Activated naive CD8-positive, alpha-beta T cell treated with anti-CD3 and anti-CD28 coated beads, Interleukin-2, amount 10 ng/mL, durations not matched to agents 7 days and 5 days (primary cell): ENCODE data around the gene SLC15A4. TPM values are rescaled to one million over a fixed set of nuclear protein-coding genes. Genes with fewer than 3 reads are reported as not detected.

Experiments
- ATAC-seq: fragments of 150-1000 bp; cut with Tn5 transposase; one replicate; pipeline ENCODE4 v1.10.0; 2021; ENCODE audit warnings: low read depth, moderate library complexity
- POLR2A ChIA-PET: fragments of 350-600 bp; sonication (Branson Sonifier 250); formaldehyde crosslinking; loops from one replicate; lab custom pipeline; 2021; ENCODE audit warnings: antibody characterized with exemption; lab: Charles Lee
- DNase-seq: peaks from one replicate; pipeline ENCODE4 v3.0.0; 2021
- H3K27ac Mint-ChIP-seq: one replicate; pipeline ENCODE4 v1.8.0; 2022; ENCODE audit warnings: mild to moderate bottlenecking, mixed read lengths
- H3K27me3 Mint-ChIP-seq: one replicate; pipeline ENCODE4 v1.8.0; 2022; ENCODE audit warnings: mild to moderate bottlenecking, moderate library complexity, mixed read lengths
- H3K36me3 Mint-ChIP-seq: one replicate; pipeline ENCODE4 v1.8.0; 2021; ENCODE audit warnings: mild to moderate bottlenecking, mixed read lengths
- H3K4me1 Mint-ChIP-seq: one replicate; pipeline ENCODE4 v1.8.0; 2021; ENCODE audit warnings: mixed read lengths
- H3K4me3 Mint-ChIP-seq: one replicate; pipeline ENCODE4 v1.8.0; 2022; ENCODE audit warnings: mild to moderate bottlenecking, moderate library complexity, mixed read lengths
- H3K9me3 Mint-ChIP-seq: one replicate; pipeline ENCODE4 v1.8.0; 2021; ENCODE audit warnings: mixed read lengths
- total RNA-seq, 2 experiments: library from RNA; stranded (reverse); gene quantifications; one replicate each; pipeline ENCODE4 v1.2.3, GENCODE V29; 2021

The SLC15A4 gene
- total RNA-seq, 2 experiments from 2014 or later, result 21.4 to 25.8 TPM

DNA sequence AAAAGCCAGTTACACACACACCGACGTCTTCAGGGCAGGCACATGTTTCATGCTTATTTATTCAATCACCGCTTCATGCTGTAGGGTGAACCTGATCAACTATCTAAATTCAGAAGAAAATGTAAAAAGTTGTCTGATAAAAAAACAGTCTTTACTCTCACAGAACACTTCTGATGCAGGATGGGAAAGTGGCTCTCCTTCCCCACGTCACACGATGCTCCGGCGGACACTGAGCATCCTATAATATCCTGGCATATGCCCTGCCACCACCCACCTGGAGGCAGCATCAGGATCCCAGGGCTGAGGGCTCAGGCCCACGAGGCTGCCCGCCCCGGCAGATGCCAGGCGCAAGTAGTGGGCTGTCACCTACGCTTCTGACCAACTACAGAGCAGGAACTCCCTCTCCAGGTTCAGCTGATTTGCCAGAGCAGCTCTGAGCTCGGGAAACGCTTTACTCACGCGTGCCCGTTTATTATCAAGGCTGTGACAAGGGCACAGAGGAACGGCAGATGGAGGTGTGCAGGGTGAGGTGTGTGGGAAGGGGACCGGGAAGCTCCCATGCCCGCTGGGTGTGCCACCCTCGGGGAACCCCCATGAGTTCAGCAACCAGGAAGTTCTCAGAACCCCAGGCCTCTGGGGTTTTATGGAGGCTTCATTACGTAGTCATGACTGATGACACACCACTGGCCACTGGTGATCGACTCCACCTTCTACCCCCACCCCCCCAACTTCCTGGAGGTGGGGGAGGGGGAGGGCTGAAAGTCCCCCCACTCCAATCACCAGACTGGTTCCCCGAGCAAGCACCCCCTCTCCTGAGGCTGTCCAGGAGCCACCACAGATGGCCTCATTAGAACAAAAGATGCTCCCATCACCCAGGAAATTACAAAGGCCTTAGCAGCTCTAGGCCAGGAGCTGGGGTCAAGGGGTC lies 32.1 kb downstream of the SLC15A4 start:
- POLR2A ChIA-PET, result no interaction called here
- no peak overlapping the region for H3K27ac Mint-ChIP-seq
- H3K4me1 Mint-ChIP-seq, result peaks cover 23% of the 10 kb centered on the region
- no peaks in the 10 kb centered on the region for H3K27me3 Mint-ChIP-seq
- no peaks in the 10 kb centered on the region for H3K9me3 Mint-ChIP-seq
- H3K4me3 Mint-ChIP-seq, result no peak overlapping the region
- DNase-seq (no peak), ATAC-seq (peak; percentile 44)
- peaks cover 23% of the 10 kb centered on the region for H3K36me3 Mint-ChIP-seq

DNA sequence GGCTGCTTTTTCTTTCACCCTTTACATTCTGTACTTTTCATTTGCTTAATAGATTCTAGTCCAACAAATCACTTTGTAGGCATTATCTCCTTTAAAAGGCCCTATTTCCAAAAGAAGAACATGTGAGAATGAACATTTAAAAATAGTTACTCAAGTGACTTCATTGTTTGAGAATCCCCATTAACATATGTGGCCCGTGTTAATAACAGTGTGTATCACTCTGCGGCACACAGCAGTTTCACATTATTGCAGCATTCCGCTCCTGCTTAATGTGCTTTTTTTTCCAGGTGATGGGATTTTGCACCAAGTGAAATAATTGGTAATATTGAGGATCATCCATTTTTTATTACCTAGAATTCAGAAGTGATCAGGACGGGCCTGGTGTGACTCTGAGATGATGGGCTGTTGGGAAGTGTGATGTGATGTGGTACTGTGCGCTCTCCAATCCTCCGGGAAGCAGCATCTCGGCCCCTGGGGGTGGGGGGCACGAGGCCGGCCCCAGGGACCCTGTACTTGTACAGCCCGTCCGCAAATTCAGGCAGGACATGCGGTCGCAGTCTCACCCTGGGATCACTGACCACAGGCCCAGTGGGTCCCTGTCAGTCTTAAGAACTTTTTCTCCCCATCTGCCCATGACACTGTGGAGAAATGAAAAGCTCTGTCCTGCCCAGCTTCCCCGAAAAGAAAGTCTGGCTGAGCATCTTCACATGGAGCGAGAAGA lies 32.9 kb downstream of the SLC15A4 start:
- H3K27ac Mint-ChIP-seq, result no peak overlapping the region

GRCh38 chr12:128790221-128790620 lies 33.5 kb downstream of the SLC15A4 start:
- no peak overlapping the region for H3K4me3 Mint-ChIP-seq
- peaks cover 19% of the 10 kb centered on the region for H3K36me3 Mint-ChIP-seq
- no peak for DNase-seq
- H3K9me3 Mint-ChIP-seq, result no peaks in the 10 kb centered on the region
- H3K27me3 Mint-ChIP-seq, result no peaks in the 10 kb centered on the region
- ATAC-seq, result no peak
- H3K4me1 Mint-ChIP-seq, result peaks cover 17% of the 10 kb centered on the region
- no peak overlapping the region for H3K27ac Mint-ChIP-seq
- POLR2A ChIA-PET, result no interaction called here

More for the DNA sequence above, 32.9 kb downstream of the SLC15A4 start:
- POLR2A ChIA-PET, result no interaction called here
- Mint-ChIP-seq H3K9me3 (no peaks in the 10 kb centered on the region), H3K4me3 (no peak overlapping the region), H3K27me3 (no peaks in the 10 kb centered on the region), H3K36me3 (peaks cover 19% of the 10 kb centered on the region), H3K4me1 (peaks cover 23% of the 10 kb centered on the region)
- DNase-seq (no peak), ATAC-seq (no peak)

DNA sequence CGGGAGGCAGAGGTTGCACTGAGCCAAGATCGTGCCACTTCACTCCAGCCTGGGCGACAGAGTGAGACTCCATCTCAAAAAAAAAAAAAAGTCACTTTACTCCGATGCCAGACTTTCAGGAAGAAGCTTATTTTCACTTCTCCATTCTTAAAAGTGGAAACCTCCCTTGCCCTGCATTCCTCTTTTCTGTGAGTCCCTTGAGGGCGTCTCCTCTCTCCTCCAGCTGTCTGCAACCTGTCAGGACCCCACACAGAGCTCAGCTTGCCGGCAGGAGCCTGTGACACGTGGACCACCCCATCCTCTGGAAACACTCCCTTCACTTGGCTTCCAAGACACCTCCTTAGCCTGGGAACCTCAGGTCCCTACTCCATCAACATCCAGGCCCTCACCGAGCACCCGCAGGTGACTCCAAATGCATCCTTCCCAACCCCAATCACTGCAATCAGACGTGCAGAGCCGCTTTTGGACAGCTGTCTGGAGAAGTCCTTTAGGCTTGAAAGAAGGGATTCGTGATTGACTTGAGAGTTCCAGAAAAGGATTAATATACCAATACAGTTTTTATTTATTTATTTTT lies 34.3 kb downstream of the SLC15A4 start:
- no peak for DNase-seq
- peaks cover 10% of the 10 kb centered on the region for H3K4me1 Mint-ChIP-seq
- no peaks in the 10 kb centered on the region for H3K27me3 Mint-ChIP-seq
- H3K9me3 Mint-ChIP-seq, result no peaks in the 10 kb centered on the region
- H3K36me3 Mint-ChIP-seq, result peaks cover 13% of the 10 kb centered on the region
- H3K27ac Mint-ChIP-seq, result no peak overlapping the region
- no peak for ATAC-seq
- H3K4me3 Mint-ChIP-seq, result no peak overlapping the region
- POLR2A ChIA-PET, result no interaction called here

DNA sequence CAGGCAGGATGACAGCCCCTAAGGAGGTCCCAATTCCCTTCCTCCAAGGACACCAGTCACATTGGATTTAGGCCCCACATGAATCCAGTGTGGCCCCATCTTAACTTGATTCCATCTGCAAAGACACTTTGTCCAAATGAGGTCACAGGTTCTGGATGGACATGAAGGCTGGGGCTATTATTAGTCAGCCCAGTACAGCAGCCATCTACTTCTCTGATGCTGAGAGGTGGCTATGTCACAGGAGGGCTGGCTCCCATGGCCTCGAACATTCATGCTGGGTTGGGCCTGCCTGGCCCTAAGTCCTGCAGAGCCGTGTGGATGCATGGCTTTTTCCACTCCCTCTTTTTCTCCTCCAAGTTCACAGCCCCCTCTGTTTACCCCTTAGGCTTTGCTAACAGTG lies 35.9 kb downstream of the SLC15A4 start:
- ATAC-seq (no peak), DNase-seq (no peak)
- no peaks in the 10 kb centered on the region for H3K27me3 Mint-ChIP-seq
- H3K36me3 Mint-ChIP-seq, result peaks cover 5% of the 10 kb centered on the region
- H3K27ac Mint-ChIP-seq, result no peak overlapping the region
- H3K9me3 Mint-ChIP-seq, result no peaks in the 10 kb centered on the region
- no peak overlapping the region for H3K4me3 Mint-ChIP-seq
- peaks cover 10% of the 10 kb centered on the region for H3K4me1 Mint-ChIP-seq
- POLR2A ChIA-PET, result no interaction called here

DNA sequence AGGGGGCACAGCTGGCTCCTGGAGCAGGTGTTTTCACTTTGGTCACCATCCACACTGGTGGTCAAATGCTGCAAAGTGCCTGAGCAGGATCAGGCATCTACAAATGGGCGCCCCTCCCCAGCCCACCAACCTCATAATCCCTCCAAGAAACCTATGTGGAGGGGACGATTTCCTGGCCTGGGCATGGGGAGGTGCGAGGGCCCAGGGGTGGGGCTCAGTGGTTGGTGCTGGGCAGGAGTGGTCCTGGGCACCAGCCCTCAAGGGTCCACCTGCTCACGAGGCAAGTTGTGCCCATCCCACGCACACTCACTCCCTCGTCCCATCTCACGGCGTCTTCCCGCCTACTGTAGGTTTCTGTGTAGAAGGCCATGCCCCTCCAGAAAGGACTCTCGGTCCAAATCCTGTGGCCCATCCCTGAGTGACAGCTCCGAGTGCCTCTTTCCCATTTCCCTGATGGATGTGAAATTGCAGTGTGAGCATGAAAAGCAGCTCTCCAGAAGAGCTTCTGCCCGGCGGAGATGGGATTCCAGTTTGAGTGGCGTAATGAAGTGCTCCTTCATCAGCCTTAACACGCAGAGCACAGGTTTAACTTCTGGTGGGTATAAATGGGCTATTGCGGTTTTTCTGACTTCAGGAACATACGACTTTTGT lies 36.9 kb downstream of the SLC15A4 start:
- no peaks in the 10 kb centered on the region for H3K27me3 Mint-ChIP-seq
- H3K4me3 Mint-ChIP-seq, result no peak overlapping the region
- no peaks in the 10 kb centered on the region for H3K9me3 Mint-ChIP-seq
- POLR2A ChIA-PET, result no interaction called here
- ATAC-seq (no peak), DNase-seq (no peak)
- H3K36me3 Mint-ChIP-seq, result no peaks in the 10 kb centered on the region
- no peak overlapping the region for H3K27ac Mint-ChIP-seq
- peaks cover 5% of the 10 kb centered on the region for H3K4me1 Mint-ChIP-seq

DNA sequence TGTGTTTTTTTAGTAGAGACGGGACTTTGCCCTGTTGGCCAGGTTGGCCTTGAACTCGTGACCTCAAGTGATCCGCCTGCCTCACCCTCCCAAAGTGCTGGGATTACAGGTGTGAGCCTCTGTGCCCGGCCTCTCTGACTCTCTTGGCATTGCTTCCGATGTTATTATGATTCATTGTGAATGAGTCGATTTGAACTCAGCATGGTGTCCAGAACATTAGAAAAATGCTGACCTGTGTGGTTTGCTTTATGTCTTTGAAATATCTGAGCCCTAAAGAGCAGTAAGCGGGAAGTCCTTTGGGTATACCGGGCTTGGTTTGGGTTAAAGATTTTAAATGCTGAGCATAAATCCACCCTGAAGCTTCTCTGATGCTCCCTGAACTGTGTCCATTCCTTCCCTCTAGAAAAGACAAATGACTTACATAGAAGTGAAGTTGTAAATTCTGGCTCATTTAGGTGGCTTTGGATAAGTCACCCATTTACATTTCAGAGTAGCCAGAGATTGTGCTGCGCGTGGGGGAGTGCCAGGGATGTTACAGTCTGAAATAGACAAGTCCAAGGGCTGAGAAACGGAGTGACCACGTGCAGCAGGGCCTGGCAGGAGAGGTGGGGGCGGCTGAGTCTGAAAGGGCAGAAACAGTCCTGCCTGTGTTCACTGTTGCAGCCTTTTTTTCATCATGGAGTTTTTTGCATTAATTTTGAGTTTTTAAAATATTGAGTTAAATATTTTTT lies 39.6 kb downstream of the SLC15A4 start:
- Mint-ChIP-seq H3K36me3 (no peaks in the 10 kb centered on the region), H3K9me3 (no peaks in the 10 kb centered on the region), H3K4me3 (no peak overlapping the region), H3K4me1 (peaks cover 5% of the 10 kb centered on the region), H3K27me3 (no peaks in the 10 kb centered on the region), H3K27ac (no peak overlapping the region)
- no peak for DNase-seq
- POLR2A ChIA-PET, result interaction anchor here (1.9 kb wide), 1 partner anchor 40 kb away, joined by 7 read pairs; the partner anchor contains the start of gene SLC15A4
- no peak for ATAC-seq

- Mint-ChIP-seq H3K4me1 (peaks cover 5% of the 10 kb centered on the region), H3K36me3 (no peaks in the 10 kb centered on the region), H3K27ac (peak overlapping the region; percentile 94), H3K9me3 (no peaks in the 10 kb centered on the region), H3K27me3 (no peaks in the 10 kb centered on the region), H3K4me3 (peak overlapping the region; percentile 75)
- ATAC-seq (peak; percentile 79), DNase-seq (peak; percentile 44)
- POLR2A ChIA-PET, result interaction anchor here (1.3 to 1.9 kb wide), 2 partner anchors 39 to 41 kb away, joined by 3 to 7 read pairs; partner anchors contain the start of gene SLC15A4
Measured at GRCh38 chr12:128783129-128783574, 40.6 kb downstream of the SLC15A4 start.

DNA sequence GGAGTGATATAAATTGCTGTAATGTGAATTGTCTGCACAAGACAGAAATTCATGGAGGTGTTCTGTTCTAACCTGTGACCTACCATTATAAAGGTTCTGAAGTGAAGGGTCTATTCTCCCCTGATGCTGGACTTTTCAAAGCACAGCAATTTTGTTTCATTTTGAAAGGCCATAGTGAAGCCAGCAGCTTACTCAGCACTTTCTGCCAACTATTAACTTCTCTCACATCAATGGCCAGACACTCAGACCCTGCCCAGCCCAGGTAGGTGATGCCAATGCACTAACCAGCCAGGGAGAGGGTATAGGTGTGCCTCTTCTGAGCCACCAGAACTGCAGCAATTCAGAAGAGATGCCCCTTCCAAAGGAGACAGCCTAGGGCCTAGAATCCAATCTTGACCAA lies 43.9 kb downstream of the SLC15A4 start:
- Mint-ChIP-seq H3K9me3 (no peaks in the 10 kb centered on the region), H3K27me3 (no peaks in the 10 kb centered on the region), H3K4me3 (no peak overlapping the region), H3K27ac (no peak overlapping the region), H3K36me3 (no peaks in the 10 kb centered on the region), H3K4me1 (peaks cover 5% of the 10 kb centered on the region)
- POLR2A ChIA-PET, result no interaction called here
- ATAC-seq (no peak), DNase-seq (no peak)

DNA sequence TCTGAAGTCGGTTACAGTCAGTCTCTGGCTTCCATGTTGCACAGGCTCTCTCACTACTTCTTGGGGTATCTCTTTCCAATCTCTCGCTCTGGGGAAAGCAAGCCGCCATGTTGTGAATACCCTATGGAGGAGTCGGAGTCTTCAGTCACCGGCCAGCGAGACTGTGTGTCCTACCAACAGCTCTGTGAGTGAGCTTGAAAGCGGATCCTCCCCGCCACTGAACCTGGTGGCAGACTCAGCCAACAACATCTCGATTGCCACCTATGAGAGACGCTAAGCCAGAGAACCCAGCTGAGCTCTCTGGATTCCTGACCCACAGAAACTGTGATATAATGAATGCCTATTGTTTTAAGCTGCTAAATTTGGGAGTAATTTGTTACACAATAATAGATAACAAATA lies 51.5 kb downstream of the SLC15A4 start:
- DNase-seq, result no peak
- H3K4me3 Mint-ChIP-seq, result no peak overlapping the region
- no peak for ATAC-seq
- no peaks in the 10 kb centered on the region for H3K36me3 Mint-ChIP-seq
- no peaks in the 10 kb centered on the region for H3K9me3 Mint-ChIP-seq
- H3K4me1 Mint-ChIP-seq, result no peaks in the 10 kb centered on the region
- no peak overlapping the region for H3K27ac Mint-ChIP-seq
- POLR2A ChIA-PET, result no interaction called here
- no peaks in the 10 kb centered on the region for H3K27me3 Mint-ChIP-seq

GRCh38 chr12:128771681-128772080 lies 52.1 kb downstream of the SLC15A4 start:
- Mint-ChIP-seq H3K27me3 (no peaks in the 10 kb centered on the region), H3K9me3 (no peaks in the 10 kb centered on the region), H3K4me3 (no peak overlapping the region), H3K36me3 (no peaks in the 10 kb centered on the region), H3K27ac (no peak overlapping the region), H3K4me1 (no peaks in the 10 kb centered on the region)
- POLR2A ChIA-PET, result no interaction called here
- DNase-seq (no peak), ATAC-seq (no peak)

DNA sequence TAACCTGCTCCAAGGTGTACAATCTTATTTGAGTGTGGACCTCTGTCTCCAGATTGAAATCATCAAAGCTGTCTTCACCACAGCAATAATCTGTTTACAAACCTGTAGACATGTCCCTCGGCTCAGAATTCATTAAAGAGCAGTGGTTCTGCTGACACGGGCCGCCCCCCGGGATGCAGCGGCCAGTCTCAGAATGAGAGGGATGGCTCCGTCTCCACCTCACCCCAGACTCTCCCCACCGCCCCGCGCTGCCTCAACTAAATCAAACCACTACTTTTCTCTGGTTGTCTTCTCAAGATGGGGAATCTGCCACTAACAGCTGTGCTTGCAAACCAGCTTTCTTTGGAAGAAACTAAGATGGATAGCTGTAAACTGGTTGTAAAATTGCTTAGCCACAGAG lies 56.2 kb downstream of the SLC15A4 start:
- H3K9me3 Mint-ChIP-seq, result no peaks in the 10 kb centered on the region
- DNase-seq (no peak), ATAC-seq (no peak)
- H3K27me3 Mint-ChIP-seq, result no peaks in the 10 kb centered on the region
- POLR2A ChIA-PET, result no interaction called here
- no peaks in the 10 kb centered on the region for H3K36me3 Mint-ChIP-seq
- no peak overlapping the region for H3K27ac Mint-ChIP-seq
- H3K4me3 Mint-ChIP-seq, result no peak overlapping the region
- no peaks in the 10 kb centered on the region for H3K4me1 Mint-ChIP-seq
